Liver (tissue), 3 donors: Measurements from ENCODE around the gene NT5M.

Source experiments
- EGR1 ChIP-seq, 2 donors: IDR thresholded peaks; 2 replicates each; pipeline ENCODE4 v1.6.1; 2016 to 2018; ENCODE audit warnings: antibody characterized with exemption in 2 of 2, low read depth in 2 of 2
- GABPA ChIP-seq, 2 donors: IDR thresholded peaks in 1 of 2; conservative IDR thresholded peaks in 1 of 2; 2 replicates each; pipeline ENCODE4 v1.6.1; 2016; ENCODE audit warnings: antibody characterized with exemption in 2 of 2, mild to moderate bottlenecking in 1 of 2, moderate library complexity in 1 of 2
- HNF4G ChIP-seq: IDR thresholded peaks from 2 replicates; pipeline ENCODE4 v1.6.1; 2016; ENCODE audit warnings: antibody characterized with exemption
- RAD21 ChIP-seq, 2 donors: IDR thresholded peaks; 2 replicates each; pipeline ENCODE4 v1.6.1; 2016; ENCODE audit warnings: antibody characterized with exemption in 2 of 2, mild to moderate bottlenecking in 2 of 2
- TF ChIP-seq, protein P1 (sequence below): IDR thresholded peaks from 2 replicates; pipeline ENCODE4 v1.6.1; 2016; ENCODE audit warnings: antibody characterized with exemption
- TF ChIP-seq, protein P2 (sequence below): fragments of 150-350 bp; IDR thresholded peaks from 2 replicates; pipeline ENCODE4 v1.5.1; 2017; ENCODE audit warnings: improper control_type of control experiment, low read depth, low read length; ENCODE audit not compliant: missing input control
- TF ChIP-seq, protein P3 (sequence below): IDR thresholded peaks from 2 replicates; pipeline ENCODE4 v1.6.1; 2016; ENCODE audit warnings: antibody characterized with exemption
- TF ChIP-seq, protein P4 (sequence below): IDR thresholded peaks from 2 replicates; pipeline ENCODE4 v1.6.1; 2016; ENCODE audit warnings: antibody characterized with exemption, mild to moderate bottlenecking
- TF ChIP-seq, protein P5 (sequence below): IDR thresholded peaks from 2 replicates; pipeline ENCODE4 v1.6.1; 2016; ENCODE audit warnings: antibody characterized with exemption
- donor health status: healthy.
- donor health status: healthy.

DNA sequence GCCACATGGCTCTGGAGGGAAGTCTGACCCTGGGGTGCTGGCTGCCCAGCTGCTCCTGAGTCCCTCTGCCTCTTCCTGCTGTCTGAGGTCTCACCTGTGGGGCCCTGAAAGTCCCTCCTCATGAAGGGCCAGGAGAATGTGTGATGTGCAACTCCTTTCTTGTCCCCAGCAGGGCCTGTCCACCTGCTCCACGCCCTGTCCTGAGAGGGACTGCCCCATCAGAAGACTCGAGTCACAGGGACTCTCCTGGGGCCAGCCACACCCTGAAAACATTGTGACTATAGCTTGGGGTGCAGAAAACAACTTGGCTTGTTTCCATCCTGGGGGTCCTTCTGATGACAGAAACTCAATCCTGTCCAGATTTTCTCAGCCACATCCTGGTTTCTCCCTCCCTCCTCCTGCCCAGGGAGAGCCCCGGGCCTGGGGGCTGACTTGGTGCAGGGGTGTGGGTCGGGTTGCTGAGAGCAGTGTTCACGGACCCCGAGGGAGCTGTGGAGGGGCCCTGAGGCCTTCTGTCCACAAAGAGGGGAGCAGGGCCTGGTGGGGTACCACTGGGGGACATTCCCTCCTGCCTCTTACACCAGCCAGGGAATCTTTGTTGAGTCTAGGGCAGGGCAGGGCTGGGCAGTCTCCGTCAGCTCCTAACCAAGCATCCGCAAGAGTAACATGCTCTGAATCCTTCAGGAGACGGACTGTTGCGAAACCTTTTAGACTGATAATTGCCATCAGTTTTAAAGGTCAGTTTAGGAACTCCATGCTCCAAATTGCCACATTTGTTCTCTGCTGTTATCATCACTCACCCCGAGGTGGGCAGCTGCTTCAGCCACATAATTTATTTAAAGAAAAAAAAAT lies 45.9 kb downstream of the NT5M start:
- TF ChIP-seq GABPA (IDR thresholded peaks at IDR 0.05 in 1 of 2, conservative IDR thresholded peaks at IDR 0.05 in 1 of 2), result no peak
- no peak for TF ChIP-seq RAD21 (IDR thresholded peaks at IDR 0.05)
- TF ChIP-seq, protein P1, sequence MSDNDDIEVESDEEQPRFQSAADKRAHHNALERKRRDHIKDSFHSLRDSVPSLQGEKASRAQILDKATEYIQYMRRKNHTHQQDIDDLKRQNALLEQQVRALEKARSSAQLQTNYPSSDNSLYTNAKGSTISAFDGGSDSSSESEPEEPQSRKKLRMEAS, result no peak
- TF ChIP-seq, protein P2, sequence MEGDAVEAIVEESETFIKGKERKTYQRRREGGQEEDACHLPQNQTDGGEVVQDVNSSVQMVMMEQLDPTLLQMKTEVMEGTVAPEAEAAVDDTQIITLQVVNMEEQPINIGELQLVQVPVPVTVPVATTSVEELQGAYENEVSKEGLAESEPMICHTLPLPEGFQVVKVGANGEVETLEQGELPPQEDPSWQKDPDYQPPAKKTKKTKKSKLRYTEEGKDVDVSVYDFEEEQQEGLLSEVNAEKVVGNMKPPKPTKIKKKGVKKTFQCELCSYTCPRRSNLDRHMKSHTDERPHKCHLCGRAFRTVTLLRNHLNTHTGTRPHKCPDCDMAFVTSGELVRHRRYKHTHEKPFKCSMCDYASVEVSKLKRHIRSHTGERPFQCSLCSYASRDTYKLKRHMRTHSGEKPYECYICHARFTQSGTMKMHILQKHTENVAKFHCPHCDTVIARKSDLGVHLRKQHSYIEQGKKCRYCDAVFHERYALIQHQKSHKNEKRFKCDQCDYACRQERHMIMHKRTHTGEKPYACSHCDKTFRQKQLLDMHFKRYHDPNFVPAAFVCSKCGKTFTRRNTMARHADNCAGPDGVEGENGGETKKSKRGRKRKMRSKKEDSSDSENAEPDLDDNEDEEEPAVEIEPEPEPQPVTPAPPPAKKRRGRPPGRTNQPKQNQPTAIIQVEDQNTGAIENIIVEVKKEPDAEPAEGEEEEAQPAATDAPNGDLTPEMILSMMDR, result no peak
- TF ChIP-seq, protein P3, sequence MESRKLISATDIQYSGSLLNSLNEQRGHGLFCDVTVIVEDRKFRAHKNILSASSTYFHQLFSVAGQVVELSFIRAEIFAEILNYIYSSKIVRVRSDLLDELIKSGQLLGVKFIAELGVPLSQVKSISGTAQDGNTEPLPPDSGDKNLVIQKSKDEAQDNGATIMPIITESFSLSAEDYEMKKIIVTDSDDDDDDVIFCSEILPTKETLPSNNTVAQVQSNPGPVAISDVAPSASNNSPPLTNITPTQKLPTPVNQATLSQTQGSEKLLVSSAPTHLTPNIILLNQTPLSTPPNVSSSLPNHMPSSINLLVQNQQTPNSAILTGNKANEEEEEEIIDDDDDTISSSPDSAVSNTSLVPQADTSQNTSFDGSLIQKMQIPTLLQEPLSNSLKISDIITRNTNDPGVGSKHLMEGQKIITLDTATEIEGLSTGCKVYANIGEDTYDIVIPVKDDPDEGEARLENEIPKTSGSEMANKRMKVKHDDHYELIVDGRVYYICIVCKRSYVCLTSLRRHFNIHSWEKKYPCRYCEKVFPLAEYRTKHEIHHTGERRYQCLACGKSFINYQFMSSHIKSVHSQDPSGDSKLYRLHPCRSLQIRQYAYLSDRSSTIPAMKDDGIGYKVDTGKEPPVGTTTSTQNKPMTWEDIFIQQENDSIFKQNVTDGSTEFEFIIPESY, result no peak
- TF ChIP-seq, protein P4, sequence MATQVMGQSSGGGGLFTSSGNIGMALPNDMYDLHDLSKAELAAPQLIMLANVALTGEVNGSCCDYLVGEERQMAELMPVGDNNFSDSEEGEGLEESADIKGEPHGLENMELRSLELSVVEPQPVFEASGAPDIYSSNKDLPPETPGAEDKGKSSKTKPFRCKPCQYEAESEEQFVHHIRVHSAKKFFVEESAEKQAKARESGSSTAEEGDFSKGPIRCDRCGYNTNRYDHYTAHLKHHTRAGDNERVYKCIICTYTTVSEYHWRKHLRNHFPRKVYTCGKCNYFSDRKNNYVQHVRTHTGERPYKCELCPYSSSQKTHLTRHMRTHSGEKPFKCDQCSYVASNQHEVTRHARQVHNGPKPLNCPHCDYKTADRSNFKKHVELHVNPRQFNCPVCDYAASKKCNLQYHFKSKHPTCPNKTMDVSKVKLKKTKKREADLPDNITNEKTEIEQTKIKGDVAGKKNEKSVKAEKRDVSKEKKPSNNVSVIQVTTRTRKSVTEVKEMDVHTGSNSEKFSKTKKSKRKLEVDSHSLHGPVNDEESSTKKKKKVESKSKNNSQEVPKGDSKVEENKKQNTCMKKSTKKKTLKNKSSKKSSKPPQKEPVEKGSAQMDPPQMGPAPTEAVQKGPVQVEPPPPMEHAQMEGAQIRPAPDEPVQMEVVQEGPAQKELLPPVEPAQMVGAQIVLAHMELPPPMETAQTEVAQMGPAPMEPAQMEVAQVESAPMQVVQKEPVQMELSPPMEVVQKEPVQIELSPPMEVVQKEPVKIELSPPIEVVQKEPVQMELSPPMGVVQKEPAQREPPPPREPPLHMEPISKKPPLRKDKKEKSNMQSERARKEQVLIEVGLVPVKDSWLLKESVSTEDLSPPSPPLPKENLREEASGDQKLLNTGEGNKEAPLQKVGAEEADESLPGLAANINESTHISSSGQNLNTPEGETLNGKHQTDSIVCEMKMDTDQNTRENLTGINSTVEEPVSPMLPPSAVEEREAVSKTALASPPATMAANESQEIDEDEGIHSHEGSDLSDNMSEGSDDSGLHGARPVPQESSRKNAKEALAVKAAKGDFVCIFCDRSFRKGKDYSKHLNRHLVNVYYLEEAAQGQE, result no peak
- TF ChIP-seq, protein P5, sequence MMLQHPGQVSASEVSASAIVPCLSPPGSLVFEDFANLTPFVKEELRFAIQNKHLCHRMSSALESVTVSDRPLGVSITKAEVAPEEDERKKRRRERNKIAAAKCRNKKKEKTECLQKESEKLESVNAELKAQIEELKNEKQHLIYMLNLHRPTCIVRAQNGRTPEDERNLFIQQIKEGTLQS, result no peak
- no peak for TF ChIP-seq EGR1 (IDR thresholded peaks at IDR 0.05; ENCODE audit: low read depth in 2 of 2)
- TF ChIP-seq HNF4G, result no peak
